ENCODE data around the gene ABCA1.

DNA sequence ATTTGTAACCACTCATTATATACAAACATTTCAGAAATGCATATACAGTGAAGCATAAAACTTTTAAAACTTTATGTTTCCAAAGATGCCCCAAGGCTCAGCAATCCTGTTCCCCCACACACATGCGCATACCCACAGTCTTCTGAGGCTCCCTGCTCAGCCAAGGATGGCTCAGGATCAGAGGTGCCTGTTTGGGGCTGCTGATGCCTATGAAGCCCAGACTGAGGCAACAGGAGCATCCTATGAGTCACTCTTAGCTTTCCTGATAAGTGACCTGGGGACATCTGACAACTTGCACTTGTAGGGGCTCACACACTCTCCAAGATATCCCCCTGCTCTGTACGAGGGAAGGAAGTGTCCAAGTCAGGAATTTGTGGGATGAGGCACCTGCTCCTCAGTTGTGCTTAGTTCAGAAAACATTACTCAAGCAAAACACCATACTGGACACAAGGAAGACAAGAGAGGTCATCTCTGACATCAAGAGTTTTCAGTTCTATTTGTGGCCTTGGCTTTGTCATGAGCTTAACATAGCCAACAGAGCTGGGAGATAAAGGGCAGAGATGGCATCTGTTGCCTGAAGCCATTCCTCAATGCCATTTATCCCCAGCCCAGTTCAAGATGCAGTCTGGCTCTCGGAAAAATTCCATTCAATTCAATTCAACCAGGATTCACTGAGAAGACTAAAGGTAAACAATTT lies 101.7 kb downstream of the ABCA1 start:
- TF ChIP-seq, protein P1, sequence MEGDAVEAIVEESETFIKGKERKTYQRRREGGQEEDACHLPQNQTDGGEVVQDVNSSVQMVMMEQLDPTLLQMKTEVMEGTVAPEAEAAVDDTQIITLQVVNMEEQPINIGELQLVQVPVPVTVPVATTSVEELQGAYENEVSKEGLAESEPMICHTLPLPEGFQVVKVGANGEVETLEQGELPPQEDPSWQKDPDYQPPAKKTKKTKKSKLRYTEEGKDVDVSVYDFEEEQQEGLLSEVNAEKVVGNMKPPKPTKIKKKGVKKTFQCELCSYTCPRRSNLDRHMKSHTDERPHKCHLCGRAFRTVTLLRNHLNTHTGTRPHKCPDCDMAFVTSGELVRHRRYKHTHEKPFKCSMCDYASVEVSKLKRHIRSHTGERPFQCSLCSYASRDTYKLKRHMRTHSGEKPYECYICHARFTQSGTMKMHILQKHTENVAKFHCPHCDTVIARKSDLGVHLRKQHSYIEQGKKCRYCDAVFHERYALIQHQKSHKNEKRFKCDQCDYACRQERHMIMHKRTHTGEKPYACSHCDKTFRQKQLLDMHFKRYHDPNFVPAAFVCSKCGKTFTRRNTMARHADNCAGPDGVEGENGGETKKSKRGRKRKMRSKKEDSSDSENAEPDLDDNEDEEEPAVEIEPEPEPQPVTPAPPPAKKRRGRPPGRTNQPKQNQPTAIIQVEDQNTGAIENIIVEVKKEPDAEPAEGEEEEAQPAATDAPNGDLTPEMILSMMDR (IDR thresholded peaks at IDR 0.05; ENCODE audit: insufficient read depth, low read length, poor library complexity, severe bottlenecking) = no peak
- TF ChIP-seq EZH2phosphoT487 (conservative IDR thresholded peaks at IDR 0.05; ENCODE audit: low read length) = no peak

Data from SU-DHL-6 (cell line).